ENCODE measurements around the gene NME9.

GRCh38 chr3:138367911-138368310 is 38.3 kb upstream of the NME9 start:
- no peak for TF ChIP-seq POLR2A (IDR thresholded peaks at IDR 0.05)
- no peak for TF ChIP-seq CTCF (IDR thresholded peaks at IDR 0.05)
